Vagina (tissue), 2 donors: ENCODE results near the gene ARHGAP27.
"Not testable (repeated sequence)": the region's sequence is repeated elsewhere in the genome, so short reads cannot be mapped to it uniquely, and the experiment has no call there.

Experiments used
- POLR2A ChIP-seq, 2 donors: fragments of 450-650 bp; IDR thresholded peaks; one replicate each; pipeline ENCODE4 v1.6.1; 2017; ENCODE audit warnings: antibody characterized with exemption in 2 of 2, mild to moderate bottlenecking in 2 of 2, moderate library complexity in 2 of 2
- POLR2AphosphoS5 ChIP-seq, 2 donors: sonication (generic); formaldehyde crosslinking; IDR thresholded peaks; one replicate each; pipeline ENCODE4 v1.9.0; 2017; ENCODE audit warnings: antibody characterized with exemption in 2 of 2, mild to moderate bottlenecking in 2 of 2, low read depth in 1 of 2; ENCODE audit not compliant: insufficient read depth in 1 of 2
- TF ChIP-seq, protein P1 (sequence below), 3 experiments: fragments of 450-650 bp in 2 of 3; fragments of 200-600 bp in 1 of 3; sonication (generic) in 1 of 3; IDR thresholded peaks; one replicate each; pipeline ENCODE4 v1.5.1; 2017 to 2019; ENCODE audit warnings: antibody characterized with exemption in 3 of 3, mild to moderate bottlenecking in 2 of 3, moderate library complexity in 2 of 3

DNA sequence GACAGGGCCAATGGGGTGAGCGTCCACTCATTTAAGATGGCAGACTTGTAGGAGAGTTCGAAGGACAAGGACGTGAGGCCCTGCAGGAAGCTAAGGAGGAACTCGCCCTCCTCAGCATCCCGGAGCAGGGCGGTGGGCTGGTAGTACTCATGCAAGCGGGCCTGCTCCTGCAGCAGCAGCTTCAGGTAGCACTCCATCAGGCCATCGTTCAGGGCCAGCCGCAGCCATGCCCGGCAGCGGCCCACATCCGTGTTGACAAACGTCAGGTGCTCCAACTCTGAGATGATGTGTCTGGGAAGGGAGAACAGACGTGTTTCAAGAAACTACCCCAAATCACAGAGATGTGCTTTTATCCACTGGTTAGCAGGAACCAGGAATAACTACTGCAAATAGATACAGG is 42.8 kb upstream of the ARHGAP27 start:
- TF ChIP-seq, protein P1, sequence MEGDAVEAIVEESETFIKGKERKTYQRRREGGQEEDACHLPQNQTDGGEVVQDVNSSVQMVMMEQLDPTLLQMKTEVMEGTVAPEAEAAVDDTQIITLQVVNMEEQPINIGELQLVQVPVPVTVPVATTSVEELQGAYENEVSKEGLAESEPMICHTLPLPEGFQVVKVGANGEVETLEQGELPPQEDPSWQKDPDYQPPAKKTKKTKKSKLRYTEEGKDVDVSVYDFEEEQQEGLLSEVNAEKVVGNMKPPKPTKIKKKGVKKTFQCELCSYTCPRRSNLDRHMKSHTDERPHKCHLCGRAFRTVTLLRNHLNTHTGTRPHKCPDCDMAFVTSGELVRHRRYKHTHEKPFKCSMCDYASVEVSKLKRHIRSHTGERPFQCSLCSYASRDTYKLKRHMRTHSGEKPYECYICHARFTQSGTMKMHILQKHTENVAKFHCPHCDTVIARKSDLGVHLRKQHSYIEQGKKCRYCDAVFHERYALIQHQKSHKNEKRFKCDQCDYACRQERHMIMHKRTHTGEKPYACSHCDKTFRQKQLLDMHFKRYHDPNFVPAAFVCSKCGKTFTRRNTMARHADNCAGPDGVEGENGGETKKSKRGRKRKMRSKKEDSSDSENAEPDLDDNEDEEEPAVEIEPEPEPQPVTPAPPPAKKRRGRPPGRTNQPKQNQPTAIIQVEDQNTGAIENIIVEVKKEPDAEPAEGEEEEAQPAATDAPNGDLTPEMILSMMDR (IDR thresholded peaks at IDR 0.05), result not testable (repeated sequence)
- TF ChIP-seq POLR2AphosphoS5 (IDR thresholded peaks at IDR 0.05; ENCODE audit: insufficient read depth in 1 of 2, low read depth in 1 of 2); POLR2A (IDR thresholded peaks at IDR 0.05): not testable (repeated sequence)
